ENCODE data around the gene GLYR1. TPM values are rescaled to one million over a fixed set of nuclear protein-coding genes. Genes with fewer than 3 reads are reported as not detected.

Gene GLYR1
- total and polyA plus RNA-seq, 9 of the 15 experiments (the other 6 are each of a cell fraction or from before 2014, with no cell fraction given) = 6.7 to 99.2 (median 60.2) TPM

GRCh38 chr16:4766875-4767628, 80.0 kb downstream of the GLYR1 start, which contains the start of gene ZNF500 (continued):
- TF ChIP-seq SMAD3 (CRISPR knock-in tag; conservative IDR thresholded peaks at IDR 0.05) (no peak), GTF2B (IDR thresholded peaks at IDR 0.05; ENCODE audit: extremely low read depth, insufficient read length) (no peak), MAFK (IDR thresholded peaks at IDR 0.05; ENCODE audit: low read length) (no peak), L3MBTL2 (IDR thresholded peaks at IDR 0.05) (peak; percentile 86), KHSRP (IDR thresholded peaks at IDR 0.05) (no peak), STAT5A (IDR thresholded peaks at IDR 0.05; ENCODE audit: borderline replicate concordance, low read length) (no peak), RBM14 (IDR thresholded peaks at IDR 0.05; ENCODE audit: borderline replicate concordance, insufficient read depth, low read depth, low read length) (no peak), PCBP1 (IDR thresholded peaks at IDR 0.05; ENCODE audit: low read depth, low read length, poor library complexity, severe bottlenecking) (no peak), ATF4 (CRISPR knock-in tag; IDR thresholded peaks at IDR 0.05) (no peak), RFX1 (IDR thresholded peaks at IDR 0.05) (no peak; the same call in 1 of the 2 replicates), ZHX1 (conservative IDR thresholded peaks at IDR 0.05; ENCODE audit: low read length) (no peak), TCF7L2 (IDR thresholded peaks at IDR 0.05; ENCODE audit: low read depth, low read length) (no peak), CLOCK (CRISPR knock-in tag; IDR thresholded peaks at IDR 0.05; ENCODE audit: borderline replicate concordance) (no peak), KDM4B (IDR thresholded peaks at IDR 0.05; ENCODE audit: borderline replicate concordance in 2 of 2, low read depth in 1 of 2) (no peak), BCL6 (CRISPR knock-in tag; IDR thresholded peaks at IDR 0.05) (no peak), THAP7 (CRISPR knock-in tag; IDR thresholded peaks at IDR 0.05) (no peak), ZFPM2 (CRISPR knock-in tag; IDR thresholded peaks at IDR 0.05) (no peak), NBN (IDR thresholded peaks at IDR 0.05; ENCODE audit: low read depth) (no peak), ZNF121 (CRISPR knock-in tag; conservative IDR thresholded peaks at IDR 0.05) (no peak), HSF4 (CRISPR knock-in tag; IDR thresholded peaks at IDR 0.05; ENCODE audit: borderline replicate concordance) (no peak), CGGBP1 (CRISPR knock-in tag; IDR thresholded peaks at IDR 0.05) (no peak)

Measured in K562 (cell line).